ENCODE results near the gene PRKCB. TPM values are rescaled to one million over a fixed set of nuclear protein-coding genes. Genes with fewer than 3 reads are reported as not detected.

The PRKCB gene
- total RNA-seq, 1 experiment from 2014 or later, result not detected

- H3K27ac Mint-ChIP-seq (ENCODE audit: low read depth, unreplicated experiment), result no peak overlapping the region
- no peaks in the 10 kb centered on the region for H3K9me3 Mint-ChIP-seq (ENCODE audit: unreplicated experiment)
- no TSS peak for BruUV-seq (replicated peaks)
- no peaks in the 10 kb centered on the region for H3K36me3 Mint-ChIP-seq (ENCODE audit: insufficient read depth, unreplicated experiment)
- DNase-seq (ENCODE audit: unreplicated experiment), result no peak
- H3K4me1 Mint-ChIP-seq (ENCODE audit: insufficient read depth, unreplicated experiment), result no peaks in the 10 kb centered on the region
- H3K27me3 Mint-ChIP-seq (ENCODE audit: insufficient read depth, unreplicated experiment), result peaks cover 45% of the 10 kb centered on the region
- ChIA-PET CTCF (interaction anchor here (4.5 to 13.2 kb wide), 2 partner anchors 14 to 203 kb away, joined by 29 to 248 read pairs; no protein-coding TSS in a partner anchor), POLR2A (no interaction called here)
- TF ChIP-seq CTCF (IDR thresholded peaks at IDR 0.05; ENCODE audit: unreplicated experiment), result no peak
- no peak overlapping the region for H3K4me3 Mint-ChIP-seq (ENCODE audit: unreplicated experiment)
- intact Hi-C loops (cut with micrococcal nuclease), result no loop called here
These were observed 172.2 kb downstream of the PRKCB start for GRCh38 chr16:24007934-24008333.

GRCh38 chr16:24009098-24009497, 173.3 kb downstream of the PRKCB start:
- Mint-ChIP-seq H3K27me3 (ENCODE audit: insufficient read depth, unreplicated experiment) (peaks cover 33% of the 10 kb centered on the region), H3K27ac (ENCODE audit: low read depth, unreplicated experiment) (no peak overlapping the region), H3K9me3 (ENCODE audit: unreplicated experiment) (no peaks in the 10 kb centered on the region), H3K4me1 (ENCODE audit: insufficient read depth, unreplicated experiment) (no peaks in the 10 kb centered on the region), H3K4me3 (ENCODE audit: unreplicated experiment) (no peak overlapping the region), H3K36me3 (ENCODE audit: insufficient read depth, unreplicated experiment) (no peaks in the 10 kb centered on the region)
- no peak for DNase-seq (ENCODE audit: unreplicated experiment)
- CTCF ChIA-PET, result interaction anchor here (0.6 to 13.2 kb wide), 13 partner anchors 9 to 495 kb away, joined by 3 to 248 read pairs (median 4); partner anchors contain the start of gene PLK1
- POLR2A ChIA-PET, result no interaction called here
- intact Hi-C loops (cut with micrococcal nuclease), result no loop called here
- no peak for TF ChIP-seq CTCF (IDR thresholded peaks at IDR 0.05; ENCODE audit: unreplicated experiment)
- no TSS peak for BruUV-seq (replicated peaks)

- BruUV-seq (replicated peaks), result no TSS peak
- no peaks in the 10 kb centered on the region for H3K9me3 Mint-ChIP-seq (ENCODE audit: unreplicated experiment)
- no peak overlapping the region for H3K27ac Mint-ChIP-seq (ENCODE audit: low read depth, unreplicated experiment)
- H3K4me1 Mint-ChIP-seq (ENCODE audit: insufficient read depth, unreplicated experiment), result no peaks in the 10 kb centered on the region
- intact Hi-C loops (cut with micrococcal nuclease), result loop anchor here (1.0 kb wide), 2 partner anchors 207 to 275 kb away; no protein-coding TSS in a partner anchor
- no peak for TF ChIP-seq CTCF (IDR thresholded peaks at IDR 0.05; ENCODE audit: unreplicated experiment)
- ChIA-PET POLR2A (interaction anchor here (0.6 to 0.8 kb wide), 6 partner anchors 22 to 309 kb away, joined by 3 to 6 read pairs (median 3); no protein-coding TSS in a partner anchor), CTCF (interaction anchor here (0.5 to 13.2 kb wide), 53 partner anchors 8 to 1346 kb away, joined by 3 to 248 read pairs (median 5); partner anchors contain the start of gene PLK1)
- H3K27me3 Mint-ChIP-seq (ENCODE audit: insufficient read depth, unreplicated experiment), result peaks cover 28% of the 10 kb centered on the region
- H3K36me3 Mint-ChIP-seq (ENCODE audit: insufficient read depth, unreplicated experiment), result no peaks in the 10 kb centered on the region
- DNase-seq (ENCODE audit: unreplicated experiment), result no peak
- H3K4me3 Mint-ChIP-seq (ENCODE audit: unreplicated experiment), result no peak overlapping the region
These were observed 174.2 kb downstream of the PRKCB start for GRCh38 chr16:24009955-24010354.

GRCh38 chr16:24010440-24011089, 174.8 kb downstream of the PRKCB start:
- no TSS peak for BruUV-seq (replicated peaks)
- peaks cover 24% of the 10 kb centered on the region for H3K27me3 Mint-ChIP-seq (ENCODE audit: insufficient read depth, unreplicated experiment)
- no peak overlapping the region for H3K27ac Mint-ChIP-seq (ENCODE audit: low read depth, unreplicated experiment)
- POLR2A ChIA-PET, result interaction anchor here (0.6 to 0.8 kb wide), 6 partner anchors 21 to 310 kb away, joined by 3 to 6 read pairs (median 3); no protein-coding TSS in a partner anchor
- no peaks in the 10 kb centered on the region for H3K36me3 Mint-ChIP-seq (ENCODE audit: insufficient read depth, unreplicated experiment)
- CTCF ChIA-PET, result interaction anchor here (0.5 to 13.2 kb wide), 60 partner anchors 8 to 1346 kb away, joined by 3 to 248 read pairs (median 4); no protein-coding TSS in a partner anchor
- TF ChIP-seq CTCF (IDR thresholded peaks at IDR 0.05; ENCODE audit: unreplicated experiment), result peak; percentile 77
- H3K4me1 Mint-ChIP-seq (ENCODE audit: insufficient read depth, unreplicated experiment), result no peaks in the 10 kb centered on the region
- H3K9me3 Mint-ChIP-seq (ENCODE audit: unreplicated experiment), result no peaks in the 10 kb centered on the region
- H3K4me3 Mint-ChIP-seq (ENCODE audit: unreplicated experiment), result no peak overlapping the region
- DNase-seq (ENCODE audit: unreplicated experiment), result peak; percentile 83
- intact Hi-C loops (cut with micrococcal nuclease), result loop anchor here (1.0 kb wide), 2 partner anchors 207 to 275 kb away; no protein-coding TSS in a partner anchor
